OCI-M2 (cell line): ENCODE data around the gene PIGZ.
A peak's percentile ranks its signal among the peaks of the same experiment; 100 is the strongest.

Experiments
- DNase-seq: peaks from one replicate; lab custom pipeline; 2025; ENCODE audit not compliant: unreplicated experiment; lab: John Stamatoyannopoulos, UW

PIGZ gene

GRCh38 chr3:197001972-197002700, 33.5 kb upstream of the PIGZ start:
- DNase-seq = no peak

GRCh38 chr3:197001106-197001971, 32.7 kb upstream of the PIGZ start:
- no peak for DNase-seq

GRCh38 chr3:197000211-197000610, 31.6 kb upstream of the PIGZ start:
- no peak for DNase-seq

- DNase-seq = no peak
Measured at GRCh38 chr3:196998966-196999760, 30.5 kb upstream of the PIGZ start.

- DNase-seq = no peak
Measured at GRCh38 chr3:196997311-196997710, 28.7 kb upstream of the PIGZ start.

GRCh38 chr3:196996454-196997265, 28.0 kb upstream of the PIGZ start:
- no peak for DNase-seq

GRCh38 chr3:196995646-196996355, 27.2 kb upstream of the PIGZ start:
- no peak for DNase-seq

GRCh38 chr3:196995027-196995426, 26.4 kb upstream of the PIGZ start:
- no peak for DNase-seq

- DNase-seq = no peak
Measured at GRCh38 chr3:196994056-196994455, 25.4 kb upstream of the PIGZ start.

GRCh38 chr3:196992461-196993065, 23.9 kb upstream of the PIGZ start:
- DNase-seq = no peak

- no peak for DNase-seq
Measured at GRCh38 chr3:196991581-196992460, 23.2 kb upstream of the PIGZ start.

GRCh38 chr3:196990601-196991007, 22.0 kb upstream of the PIGZ start:
- DNase-seq = no peak

GRCh38 chr3:196989721-196990262, 21.2 kb upstream of the PIGZ start:
- no peak for DNase-seq

GRCh38 chr3:196988241-196989029, 19.8 kb upstream of the PIGZ start:
- peak; percentile 22 for DNase-seq

- DNase-seq = no peak
Measured at GRCh38 chr3:196987022-196987421, 18.4 kb upstream of the PIGZ start.

GRCh38 chr3:196985954-196986885, 17.6 kb upstream of the PIGZ start:
- DNase-seq = no peak
